Breast epithelium (tissue), 3 donors: Measurements from ENCODE around the gene ITGB1BP1.

Source experiments
- POLR2A ChIP-seq: fragments of 450-650 bp; IDR thresholded peaks from one replicate; pipeline ENCODE4 v1.6.1; 2016; ENCODE audit warnings: antibody characterized with exemption, mild to moderate bottlenecking, moderate library complexity
- TF ChIP-seq, protein P1 (sequence below), 3 donors: fragments of 450-650 bp; IDR thresholded peaks; one replicate each; pipeline ENCODE4 v1.5.1; 2016 to 2017; ENCODE audit warnings: antibody characterized with exemption in 3 of 3, mild to moderate bottlenecking in 3 of 3, moderate library complexity in 3 of 3

DNA sequence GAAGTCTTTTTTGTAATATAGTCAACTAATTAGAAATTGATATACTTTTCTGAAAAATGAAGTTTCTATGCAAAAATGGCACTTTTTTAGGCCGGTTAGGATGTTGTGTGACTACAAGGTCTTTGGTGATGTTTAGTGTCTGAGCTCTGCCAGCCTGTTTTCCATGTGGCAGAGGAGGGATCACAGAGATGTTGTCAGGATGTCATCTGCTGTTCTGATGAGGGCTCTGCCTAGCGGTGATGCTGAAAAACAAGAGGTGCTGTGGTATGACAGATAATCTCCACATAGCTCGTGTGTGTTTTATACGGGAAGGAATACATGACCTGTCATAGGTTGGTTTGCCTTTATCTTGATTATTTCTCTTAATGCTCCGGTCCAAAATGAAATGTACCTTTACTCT, 39.0 kb upstream of the ITGB1BP1 start:
- no peak for TF ChIP-seq POLR2A
- TF ChIP-seq, protein P1, sequence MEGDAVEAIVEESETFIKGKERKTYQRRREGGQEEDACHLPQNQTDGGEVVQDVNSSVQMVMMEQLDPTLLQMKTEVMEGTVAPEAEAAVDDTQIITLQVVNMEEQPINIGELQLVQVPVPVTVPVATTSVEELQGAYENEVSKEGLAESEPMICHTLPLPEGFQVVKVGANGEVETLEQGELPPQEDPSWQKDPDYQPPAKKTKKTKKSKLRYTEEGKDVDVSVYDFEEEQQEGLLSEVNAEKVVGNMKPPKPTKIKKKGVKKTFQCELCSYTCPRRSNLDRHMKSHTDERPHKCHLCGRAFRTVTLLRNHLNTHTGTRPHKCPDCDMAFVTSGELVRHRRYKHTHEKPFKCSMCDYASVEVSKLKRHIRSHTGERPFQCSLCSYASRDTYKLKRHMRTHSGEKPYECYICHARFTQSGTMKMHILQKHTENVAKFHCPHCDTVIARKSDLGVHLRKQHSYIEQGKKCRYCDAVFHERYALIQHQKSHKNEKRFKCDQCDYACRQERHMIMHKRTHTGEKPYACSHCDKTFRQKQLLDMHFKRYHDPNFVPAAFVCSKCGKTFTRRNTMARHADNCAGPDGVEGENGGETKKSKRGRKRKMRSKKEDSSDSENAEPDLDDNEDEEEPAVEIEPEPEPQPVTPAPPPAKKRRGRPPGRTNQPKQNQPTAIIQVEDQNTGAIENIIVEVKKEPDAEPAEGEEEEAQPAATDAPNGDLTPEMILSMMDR (IDR thresholded peaks at IDR 0.05): no peak
